Endothelial cell of umbilical vein (primary cell): ENCODE measurements around the gene DNAI7. TPM values are rescaled to one million over a fixed set of nuclear protein-coding genes. Genes with fewer than 3 reads are reported as not detected.

Experiments
- Bru-seq: library from RNA; stranded (reverse); fragments of 400-500 nt; gene quantifications from one replicate; lab custom pipeline; 2021; lab: Mats Ljungman, UMichigan
- BruChase-seq, 2 experiments: library from RNA; stranded (reverse); fragments of 400-500 nt; gene quantifications; one replicate each; lab custom pipeline; 2021; lab: Mats Ljungman, UMichigan
- BruUV-seq: library from RNA; stranded (reverse); fragments of 400-500 nt; replicated peaks from 2 replicates; lab custom pipeline; 2021; lab: Mats Ljungman, UMichigan
- CTCF ChIA-PET: fragments of 300-600, 350-600 bp; sonication (Branson Sonifier 250); formaldehyde crosslinking; loops from one replicate; lab custom pipeline; 2021; ENCODE audit warnings: antibody characterized with exemption, inconsistent platforms; lab: Charles Lee
- POLR2A ChIA-PET: fragments of 300-600, 350-600 bp; sonication (Branson Sonifier 250); formaldehyde crosslinking; loops from one replicate; lab custom pipeline; 2021; ENCODE audit warnings: antibody characterized with exemption, inconsistent platforms; lab: Charles Lee
- DNase-seq: peaks from one replicate; pipeline ENCODE4 v3.0.0-alpha.2; 2011; ENCODE audit warnings: low read depth, low spot score
- FAIRE-seq: peaks from 2 replicates; lab custom pipeline; 2011; peaks lifted over from hg19 to GRCh38; lab: Jason Lieb, UNC
- H2AFZ ChIP-seq: 2 replicates; pipeline ENCODE4 v1.6.0; 2012; ENCODE audit warnings: low read depth, low read length, control low read depth, inconsistent platforms
- H3K27ac ChIP-seq: 2 replicates; pipeline ENCODE4 v1.5.1; 2011; ENCODE audit warnings: low read depth, mild to moderate bottlenecking, control low read depth, low read length, moderate library complexity; ENCODE audit not compliant: insufficient read depth
- H3K27me3 ChIP-seq, 2 experiments: 2 replicates each; pipeline versions ENCODE4 v1.6.0 to v1.6.1; 2011; ENCODE audit warnings: low read length in 2 of 2, mixed read lengths in 1 of 2; ENCODE audit not compliant: control insufficient read depth in 2 of 2, insufficient read depth in 2 of 2
- H3K36me3 ChIP-seq, 2 experiments: 2 replicates in 1 of 2; 3 replicates in 1 of 2; pipeline ENCODE4 v1.5.1; 2011; ENCODE audit warnings: low read length in 2 of 2, mild to moderate bottlenecking in 1 of 2, moderate library complexity in 1 of 2; ENCODE audit not compliant: control insufficient read depth in 2 of 2, insufficient read depth in 2 of 2; ENCODE audit errors: extremely low read depth in 1 of 2
- H3K4me1 ChIP-seq: 3 replicates; pipeline ENCODE4 v1.5.1; 2011; ENCODE audit warnings: mild to moderate bottlenecking, low read length; ENCODE audit not compliant: control insufficient read depth, insufficient read depth; ENCODE audit errors: extremely low read depth
- H3K4me2 ChIP-seq: 2 replicates; pipeline ENCODE4 v1.6.1; 2011; ENCODE audit warnings: low read length, control low read depth, mixed read lengths; ENCODE audit not compliant: insufficient read depth
- H3K4me3 ChIP-seq, 3 experiments: fragments of 200-600 bp in 1 of 3; sonication (generic), shearing (Covaris generic) in 1 of 3; replicated peaks in 1 of 3; 2 replicates each; pipeline ENCODE4 v1.5.1; 2011 to 2016; ENCODE audit warnings: control low read depth in 3 of 3, low read length in 3 of 3, mild to moderate bottlenecking in 2 of 3, inconsistent platforms in 1 of 3, low read depth in 1 of 3, moderate library complexity in 1 of 3; ENCODE audit not compliant: insufficient read depth in 1 of 3
- H3K79me2 ChIP-seq: 2 replicates; pipeline ENCODE4 v1.6.0; 2012; ENCODE audit warnings: low read length, inconsistent platforms; ENCODE audit not compliant: control insufficient read depth, insufficient read depth
- H3K9ac ChIP-seq: replicated peaks from 2 replicates; pipeline ENCODE3; 2011; ENCODE audit warnings: low read length, control low read depth; ENCODE audit not compliant: insufficient read depth; ENCODE audit errors: extremely low read depth
- H3K9me1 ChIP-seq: replicated peaks from 3 replicates; pipeline ENCODE4 v1.6.0; 2011; ENCODE audit warnings: mild to moderate bottlenecking, low read length; ENCODE audit not compliant: control insufficient read depth, insufficient read depth; ENCODE audit errors: extremely low read depth
- H3K9me3 ChIP-seq: replicated peaks from 2 replicates; pipeline ENCODE4 v1.5.1; 2012; ENCODE audit warnings: low read length, inconsistent platforms; ENCODE audit not compliant: control insufficient read depth, insufficient read depth
- H4K20me1 ChIP-seq: replicated peaks from 2 replicates; pipeline ENCODE3; 2011; ENCODE audit warnings: mild to moderate bottlenecking, low read length; ENCODE audit not compliant: control insufficient read depth, insufficient read depth; ENCODE audit errors: extremely low read depth
- EZH2 ChIP-seq: IDR thresholded peaks from 2 replicates; pipeline ENCODE4 v1.6.1; 2012; ENCODE audit warnings: borderline replicate concordance, low read depth, mild to moderate bottlenecking, moderate library complexity, low read length, inconsistent platforms; ENCODE audit not compliant: severe bottlenecking
- FOS ChIP-seq: IDR thresholded peaks from 2 replicates; pipeline ENCODE4 v1.6.1; 2011; ENCODE audit warnings: mild to moderate bottlenecking, low read length, moderate library complexity, borderline replicate concordance; ENCODE audit not compliant: insufficient read depth
- POLR2A ChIP-seq: IDR thresholded peaks from 2 replicates; pipeline ENCODE4 v1.6.1; 2012; ENCODE audit warnings: low read depth, mild to moderate bottlenecking, control low read depth, low read length
- POLR2AphosphoS5 ChIP-seq: IDR thresholded peaks from 2 replicates; pipeline ENCODE4 v1.6.1; 2012; ENCODE audit warnings: low read depth, mild to moderate bottlenecking, control low read depth, low read length, moderate library complexity; ENCODE audit not compliant: insufficient read depth
- dilution Hi-C: fragments of 300-500 bp; cut with MboI; formaldehyde crosslinking; loops from one replicate; pipeline ENCODE4 v1.15.0; 2019; ENCODE audit warnings: low sequenced_read_pairs; ENCODE audit not compliant: extremely low pct_ligation_motif_present
- intact Hi-C: fragments of 100-400 bp; cut with micrococcal nuclease; formaldehyde crosslinking; loops from one replicate; pipeline ENCODE4 v1.10.0; 2022
- long read RNA-seq: library from polyadenylated mRNA; stranded (forward); transcript quantifications from one replicate; pipeline ENCODE4 v2.0.0, GENCODE V29; 2021
- polyA minus RNA-seq, 3 experiments: library from RNA; depleted of rRNA, polyadenylated mRNA; stranded (reverse); fragments of >200 nt; gene quantifications; 1 replicate in 1 of 3; 2 replicates in 2 of 3; pipeline ENCODE4 v1.2.3, GENCODE V29; 2011
- polyA plus RNA-seq, 4 experiments: library from polyadenylated mRNA; depleted of rRNA in 3 of 4; stranded (reverse) in 3 of 4; unstranded in 1 of 4; fragments of >200 nt; gene quantifications; 2 replicates each; pipeline versions ENCODE4 v1.2.1 to v1.2.3, GENCODE V29; 2011 to 2012; ENCODE audit warnings: missing spikeins in 1 of 4
- total RNA-seq: library from RNA; stranded (reverse); gene quantifications from 2 replicates; pipeline ENCODE4 v1.2.3, GENCODE V29; 2021

The DNAI7 gene
- total RNA-seq: not detected in 2 replicates
- not detected in 2 replicates for polyA plus RNA-seq
- polyA plus RNA-seq (2011; cell fraction: cytosol; rRNA removed): not detected in 2 replicates
- polyA plus RNA-seq (2011; cell fraction: nucleus; rRNA removed): 0.37 TPM in 1 of 2 replicates, not detected in the other
- not detected in 2 replicates for polyA plus RNA-seq (2012)
- not detected in 2 replicates for polyA minus RNA-seq
- polyA minus RNA-seq (2011; cell fraction: cytosol; rRNA and poly(A)+ RNA removed): not detected
- polyA minus RNA-seq (2011; cell fraction: nucleus; rRNA and poly(A)+ RNA removed): not detected in 2 replicates
- Bru-seq, nascent RNA: percentile 19 among the genes with signal in this experiment
- percentile 28 among the genes with signal in this experiment for BruChase-seq, experiment 1, labeled RNA remaining after a 6-hour chase
- percentile 28 among the genes with signal in this experiment for BruChase-seq, experiment 2, labeled RNA remaining after a 2-hour chase
- long read RNA-seq: 0 reads

- DNase-seq: peak; percentile 96
- Histone ChIP-seq H3K9me3 (no peaks in the 10 kb centered on the region), H3K4me2 (peak within 1 kb of the TSS; percentile 99), H3K27me3 (no peaks in the 10 kb centered on the region), H4K20me1 (no peaks in the 10 kb centered on the region), H3K27ac (peak within 1 kb of the TSS; percentile 90), H3K9ac (peak within 1 kb of the TSS; percentile 98), H3K36me3 (no peaks in the 10 kb centered on the region), H2AFZ (peak within 1 kb of the TSS; percentile 99), H3K4me1 (peaks cover 13% of the 10 kb centered on the region), H3K9me1 (no peaks in the 10 kb centered on the region), H3K79me2 (no peaks in the 10 kb centered on the region), H3K4me3 (peak within 1 kb of the TSS; percentile 44 to 98 (median 97))
- BruUV-seq: TSS peak; percentile 80
- dilution Hi-C loops: no loop called here
- CTCF ChIA-PET: interaction anchor here (0.6 to 1.6 kb wide), 5 partner anchors 9 to 204 kb away, joined by 3 to 5 read pairs (median 4); no protein-coding TSS in a partner anchor
- peak; percentile 89 for TF ChIP-seq POLR2A
- TF ChIP-seq POLR2AphosphoS5: peak; percentile 74
- TF ChIP-seq EZH2: no peak
- TF ChIP-seq FOS: no peak
- POLR2A ChIA-PET: interaction anchor here (0.6 kb wide), 1 partner anchor 9 kb away, joined by 3 read pairs; no protein-coding TSS in a partner anchor
- FAIRE-seq: peak; percentile 96
- intact Hi-C loops: loop anchor here (1.0 kb wide), 1 partner anchor 55 kb away; the partner anchor contains the start of gene KRAS
Measured at GRCh38 chr12:25195056-25195971, at the start of gene DNAI7, which contains the start of gene ETFRF1. Gene DNAI7 (minus strand): TSS chr12:25195160. CDS start chr12:25195078, 82 bp downstream. Gene ETFRF1 (plus strand): TSS chr12:25195237. CDS start chr12:25203957, 8,720 bp downstream.
